Endometrial microvascular endothelial cells (primary cell): ENCODE data around the gene KCNQ5. TPM values are rescaled to one million over a fixed set of nuclear protein-coding genes. Genes with fewer than 3 reads are reported as not detected.
"Not testable (repeated sequence)": the region's sequence is repeated elsewhere in the genome, so short reads cannot be mapped to it uniquely, and the experiment has no call there.

Experiments
- in situ Hi-C: cut with HindIII; loops from 2 replicates; pipeline ENCODE4 v1.10.0; 2017; ENCODE audit warnings: low sequenced_read_pairs, low pct_unique_long_range_greater_than_20kb; ENCODE audit errors: inconsistent ontology term
- total RNA-seq: library from RNA; depleted of rRNA; stranded (reverse); fragments of >200 nt; gene quantifications from one replicate; pipeline ENCODE4 v1.2.3, GENCODE V29; 2015; ENCODE audit errors: inconsistent ontology term

The KCNQ5 gene
- total RNA-seq, 1 donor from 2014 or later, result not detected

GRCh38 chr6:72857791-72858585 lies 236.1 kb downstream of the KCNQ5 start:
- in situ Hi-C loops, result no loop called here

- in situ Hi-C loops, result no loop called here
Measured at GRCh38 chr6:72861059-72861458, 239.2 kb downstream of the KCNQ5 start.

DNA sequence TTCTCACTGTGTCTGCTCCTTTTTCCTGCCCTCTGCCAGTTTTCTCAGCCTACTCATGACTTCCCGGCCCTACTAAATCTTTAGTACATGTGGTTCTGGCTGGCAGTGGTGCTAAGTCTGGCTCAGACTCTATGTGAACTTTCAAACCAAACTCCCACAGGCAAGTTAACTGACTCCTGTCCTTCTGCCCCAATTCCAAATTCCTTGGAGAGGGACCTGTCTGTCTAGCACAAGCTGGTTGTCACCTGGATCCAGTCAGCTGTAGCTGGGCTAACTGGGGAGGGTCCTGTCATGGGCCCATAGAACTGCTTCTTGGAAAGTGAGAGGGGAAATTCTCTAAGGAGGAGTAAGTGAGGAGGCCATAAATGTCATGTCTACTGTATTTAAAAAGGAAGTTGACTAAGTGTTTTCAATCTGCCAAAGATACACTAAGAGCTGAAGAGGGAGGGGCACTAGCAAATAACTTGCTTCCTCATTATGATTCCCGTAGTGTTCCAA lies 240.1 kb downstream of the KCNQ5 start:
- in situ Hi-C loops, result no loop called here

- in situ Hi-C loops, result no loop called here
Measured at GRCh38 chr6:72863131-72863530, 241.3 kb downstream of the KCNQ5 start.

DNA sequence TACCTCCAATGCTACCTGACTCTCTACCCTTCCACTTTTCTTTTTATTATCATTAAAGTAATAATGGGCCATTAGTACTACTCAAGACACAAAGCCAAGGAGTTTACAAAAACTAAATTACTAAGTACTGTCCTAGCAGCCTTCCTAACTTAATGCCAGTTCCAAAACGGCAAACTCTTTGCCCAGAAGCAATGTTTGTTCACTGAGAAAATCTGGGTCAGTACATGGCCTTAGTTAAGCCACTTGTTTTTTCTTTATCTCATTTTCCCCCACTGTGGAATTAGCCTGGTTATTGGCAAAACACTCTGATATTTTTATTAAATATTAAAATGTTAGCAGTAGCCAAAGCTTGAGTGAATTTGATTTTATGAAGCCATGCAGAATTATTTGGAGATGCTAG lies 242.4 kb downstream of the KCNQ5 start:
- in situ Hi-C loops, result no loop called here

GRCh38 chr6:72864799-72865198 lies 242.9 kb downstream of the KCNQ5 start:
- in situ Hi-C loops, result no loop called here

DNA sequence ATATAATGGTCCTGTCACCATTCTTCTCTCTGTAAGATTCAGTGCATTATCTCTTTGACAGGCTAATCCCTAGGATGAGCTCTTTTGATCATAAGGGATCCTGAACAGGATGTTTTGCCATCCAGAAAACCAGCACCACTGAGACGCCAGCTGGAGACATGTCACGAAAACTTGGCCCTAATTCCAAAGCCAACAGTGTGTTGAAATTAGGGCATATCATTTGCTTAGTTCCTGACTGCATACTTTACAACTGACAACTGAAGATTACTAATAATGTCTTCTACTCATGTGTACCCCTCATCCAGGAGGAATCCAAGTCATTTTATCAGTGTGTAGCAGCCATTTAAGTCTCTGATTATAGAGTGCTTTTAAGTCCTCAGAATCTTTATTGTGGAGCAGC lies 243.6 kb downstream of the KCNQ5 start:
- in situ Hi-C loops, result no loop called here

GRCh38 chr6:72869621-72870020 lies 247.8 kb downstream of the KCNQ5 start:
- in situ Hi-C loops, result no loop called here

DNA sequence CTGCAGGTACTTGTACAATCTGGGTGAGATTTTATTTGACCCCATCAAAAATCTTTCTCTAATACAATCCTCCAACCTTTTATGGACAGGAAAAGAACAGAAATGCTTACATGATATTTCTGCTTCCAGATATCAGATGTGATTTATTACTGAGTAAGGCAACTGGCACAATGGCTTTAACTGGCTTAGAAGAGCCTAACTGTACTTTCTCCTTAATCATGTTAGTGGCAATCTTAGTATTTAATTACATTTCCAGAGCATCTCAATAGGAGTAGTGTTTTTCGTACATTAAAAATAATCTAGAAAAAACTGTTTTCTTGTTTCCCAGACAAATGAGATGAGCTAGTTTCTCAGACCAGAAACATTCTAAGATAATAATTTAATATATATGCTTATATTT lies 251.6 kb downstream of the KCNQ5 start:
- in situ Hi-C loops, result no loop called here

- in situ Hi-C loops, result no loop called here
Measured at GRCh38 chr6:72876256-72876655, 254.4 kb downstream of the KCNQ5 start.

DNA sequence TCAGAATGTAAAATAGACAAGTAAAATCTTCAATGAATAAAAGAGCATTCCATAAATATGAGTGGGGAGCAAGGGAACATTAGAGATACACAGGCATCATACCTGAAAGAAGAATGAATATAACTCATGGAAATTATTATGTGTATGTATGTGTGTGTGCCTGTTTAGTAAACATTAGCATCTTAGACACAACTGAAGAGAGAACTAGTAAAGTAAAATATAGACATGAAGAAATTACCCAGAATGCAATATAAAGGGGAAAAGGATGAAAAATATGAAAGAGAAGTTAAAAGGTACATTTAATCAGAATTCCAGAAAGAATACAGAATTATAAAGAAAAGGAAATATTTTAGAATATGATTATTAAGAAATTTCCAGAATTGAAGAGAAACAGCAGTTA lies 264.3 kb downstream of the KCNQ5 start:
- in situ Hi-C loops, result no loop called here

DNA sequence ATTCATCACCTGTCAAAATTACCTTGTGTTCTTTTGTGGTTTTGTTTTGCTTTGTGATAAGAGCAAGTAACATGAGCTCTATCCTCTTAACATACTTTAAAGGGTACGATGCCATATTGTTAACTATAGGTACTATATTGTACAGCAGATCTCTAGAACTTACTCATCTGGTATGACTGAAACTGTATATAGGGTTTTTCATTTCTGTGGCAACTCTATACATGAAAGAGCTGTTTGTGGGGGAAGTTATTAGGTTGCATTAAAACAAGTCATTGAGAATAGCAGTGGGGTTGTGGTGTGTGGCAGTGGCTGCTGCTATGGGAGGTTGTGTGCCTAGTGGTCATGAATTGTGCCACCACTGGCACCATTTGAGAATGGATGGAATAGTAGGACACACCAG lies 268.4 kb downstream of the KCNQ5 start:
- in situ Hi-C loops, result no loop called here

GRCh38 chr6:72890671-72891070 lies 268.8 kb downstream of the KCNQ5 start:
- in situ Hi-C loops, result no loop called here

DNA sequence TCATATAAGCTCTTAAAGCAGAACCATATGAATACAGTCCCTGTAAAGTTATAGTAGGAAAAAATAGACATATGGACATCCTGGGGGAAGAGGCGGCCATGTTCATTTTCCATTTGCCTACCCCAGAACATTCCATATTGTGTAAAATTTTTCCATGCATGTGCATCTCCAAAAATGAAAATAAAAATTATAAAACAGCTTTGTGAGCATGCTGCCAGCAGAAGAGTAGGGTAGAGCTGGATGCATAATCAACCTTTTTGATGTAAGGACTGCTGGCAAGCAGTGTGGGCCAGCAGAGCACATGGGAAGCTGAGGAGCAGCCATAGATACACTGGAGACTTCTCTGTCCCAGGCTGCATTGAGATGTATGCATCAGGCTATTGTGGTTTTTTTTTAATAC lies 271.0 kb downstream of the KCNQ5 start:
- in situ Hi-C loops, result no loop called here

DNA sequence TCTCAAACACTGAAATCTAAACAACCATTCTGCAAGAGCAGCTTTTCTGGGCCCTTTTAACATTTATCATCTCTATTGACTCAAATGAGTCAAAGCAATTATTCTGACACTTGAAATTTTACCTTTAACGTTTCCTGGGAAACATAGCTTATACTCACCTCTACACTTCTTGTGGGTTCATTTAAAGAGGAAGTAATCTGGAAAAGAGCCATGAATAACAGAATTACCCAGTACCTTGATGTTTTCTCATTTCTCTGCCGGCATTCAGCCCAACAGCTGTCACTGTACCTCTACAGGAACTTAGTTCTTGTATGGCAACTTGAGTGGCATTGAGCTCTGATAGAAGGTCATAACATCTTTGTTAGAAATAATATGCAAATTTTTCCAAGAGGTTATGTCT lies 272.2 kb downstream of the KCNQ5 start:
- in situ Hi-C loops, result no loop called here

- in situ Hi-C loops, result not testable (repeated sequence)
Measured at GRCh38 chr6:72898313-72898712, 276.4 kb downstream of the KCNQ5 start.

DNA sequence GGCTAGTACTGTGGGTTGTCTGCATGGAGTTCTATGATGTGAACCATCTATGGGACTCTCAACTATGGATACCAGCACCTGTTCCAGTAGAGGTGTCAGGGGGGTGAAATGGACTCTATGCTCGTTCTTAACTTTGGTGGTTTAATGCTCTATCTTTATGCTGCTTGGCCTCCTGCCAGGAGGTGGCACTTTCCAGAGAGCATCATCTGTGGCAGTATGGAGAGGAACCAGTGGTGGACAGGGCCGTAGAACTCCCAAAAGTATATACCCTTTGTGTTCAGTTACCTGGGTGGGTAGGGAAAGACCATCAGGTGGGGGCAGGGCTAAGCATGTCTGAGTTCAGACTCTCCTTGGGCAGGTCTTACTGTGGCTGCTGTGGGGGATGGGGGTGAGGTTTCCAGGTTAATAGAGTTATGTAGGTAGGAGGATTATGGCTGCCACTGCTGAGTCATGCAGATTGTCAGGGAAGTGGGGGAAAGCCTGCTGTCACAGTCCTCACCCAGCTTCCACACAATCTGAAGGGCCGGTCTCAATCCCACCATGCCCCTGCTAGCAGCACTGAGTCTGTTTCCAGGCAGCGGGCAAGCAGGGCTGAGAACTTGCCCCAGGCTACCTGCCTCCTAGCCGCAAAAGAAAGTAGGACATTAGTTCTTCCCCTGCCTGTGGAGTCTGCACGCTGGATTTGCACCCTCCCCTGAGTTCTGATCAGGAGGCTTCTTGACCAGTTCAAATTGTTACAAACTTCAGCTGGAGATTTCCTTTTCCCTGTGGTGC lies 284.0 kb downstream of the KCNQ5 start:
- in situ Hi-C loops, result no loop called here

DNA sequence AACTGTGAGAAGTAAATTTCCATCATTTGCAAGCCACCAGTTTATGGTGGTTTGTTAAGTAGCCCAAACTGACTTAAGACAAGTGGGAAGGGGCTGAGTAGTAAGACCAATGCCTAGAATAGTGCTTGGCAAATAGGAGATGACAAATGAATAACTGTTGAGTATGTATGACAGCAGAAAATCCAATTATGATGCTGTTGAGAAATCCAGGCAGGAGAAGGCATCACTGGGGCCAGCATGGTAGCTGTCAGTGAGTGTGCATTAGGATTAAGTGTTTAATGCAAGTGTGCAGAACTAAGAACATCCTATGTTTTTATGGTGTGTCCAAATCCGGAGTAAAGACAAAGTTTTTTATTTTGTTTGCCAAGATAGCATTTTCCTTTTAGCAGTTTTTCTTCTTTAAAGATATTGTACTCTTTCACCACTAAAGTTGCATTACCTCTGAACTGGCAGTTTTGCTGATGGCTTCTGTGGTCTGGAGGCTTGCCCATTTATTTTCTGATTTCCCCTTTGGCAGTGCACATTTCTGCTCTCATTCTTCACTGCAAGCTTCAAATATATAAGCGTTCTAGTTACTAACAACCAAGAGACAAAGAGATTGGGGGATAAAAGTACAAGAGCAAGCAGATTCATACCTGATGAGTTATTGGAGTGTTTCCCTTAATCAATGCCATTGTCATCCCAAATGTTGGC lies 289.7 kb downstream of the KCNQ5 start:
- in situ Hi-C loops, result no loop called here

DNA sequence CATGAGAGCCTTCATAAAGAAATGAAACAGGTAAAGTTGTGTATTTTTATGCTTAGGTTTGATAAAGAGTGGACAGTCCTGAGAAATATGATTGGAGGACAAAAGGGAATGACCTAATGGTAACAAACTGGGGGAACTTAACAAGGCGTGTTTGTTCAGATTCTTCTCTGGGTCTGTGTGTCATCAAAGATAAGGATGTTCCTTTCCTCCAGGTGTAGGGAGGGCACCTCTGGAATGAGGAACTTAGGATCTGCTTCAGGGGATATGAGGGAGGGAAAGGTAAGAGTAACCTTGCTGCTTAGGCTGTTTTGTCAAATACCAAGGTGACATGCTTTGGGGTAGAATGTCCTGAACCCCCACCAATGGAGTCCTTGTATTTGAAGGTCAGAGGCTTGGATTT lies 291.9 kb downstream of the KCNQ5 start:
- in situ Hi-C loops, result no loop called here

- in situ Hi-C loops, result no loop called here
Measured at GRCh38 chr6:72916298-72916697, 294.4 kb downstream of the KCNQ5 start.
